Stimulated activated CD8-positive, alpha-beta memory T cell treated with anti-CD3 and anti-CD28 coated beads, Interleukin-7, amount 100 ng/mL, for 48 hours (primary cell): Measurements from ENCODE around the gene FOXP4.

Experiments used
- DNase-seq, 2 donors: peaks; one replicate each; pipeline ENCODE4 v3.0.0-alpha.2; 2020; ENCODE audit warnings: low read depth in 1 of 2; ENCODE audit errors: extremely low read depth in 1 of 2

The FOXP4 gene

GRCh38 chr6:41622206-41622988 lies 76.2 kb downstream of the FOXP4 start:
- DNase-seq, result no peak

DNA sequence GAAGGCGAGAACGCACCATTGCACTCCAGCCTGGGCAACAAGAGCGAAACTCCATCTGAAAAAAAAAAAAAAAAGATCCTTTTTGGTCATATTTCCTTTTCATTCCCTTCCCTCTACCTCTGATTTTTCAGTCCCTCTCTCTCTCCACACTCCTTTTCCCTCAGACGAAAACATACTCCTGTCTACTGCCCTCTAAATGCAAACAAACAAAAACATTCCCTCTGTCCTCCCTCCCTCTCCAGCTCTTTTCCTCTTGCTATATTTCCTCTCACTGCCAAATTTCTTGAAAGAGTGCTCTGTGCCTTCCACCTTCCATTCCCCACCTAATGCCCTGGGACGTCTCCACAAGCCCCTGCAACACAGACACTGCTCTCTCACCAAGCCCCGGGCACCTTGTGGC lies 77.1 kb downstream of the FOXP4 start:
- DNase-seq, result no peak

DNA sequence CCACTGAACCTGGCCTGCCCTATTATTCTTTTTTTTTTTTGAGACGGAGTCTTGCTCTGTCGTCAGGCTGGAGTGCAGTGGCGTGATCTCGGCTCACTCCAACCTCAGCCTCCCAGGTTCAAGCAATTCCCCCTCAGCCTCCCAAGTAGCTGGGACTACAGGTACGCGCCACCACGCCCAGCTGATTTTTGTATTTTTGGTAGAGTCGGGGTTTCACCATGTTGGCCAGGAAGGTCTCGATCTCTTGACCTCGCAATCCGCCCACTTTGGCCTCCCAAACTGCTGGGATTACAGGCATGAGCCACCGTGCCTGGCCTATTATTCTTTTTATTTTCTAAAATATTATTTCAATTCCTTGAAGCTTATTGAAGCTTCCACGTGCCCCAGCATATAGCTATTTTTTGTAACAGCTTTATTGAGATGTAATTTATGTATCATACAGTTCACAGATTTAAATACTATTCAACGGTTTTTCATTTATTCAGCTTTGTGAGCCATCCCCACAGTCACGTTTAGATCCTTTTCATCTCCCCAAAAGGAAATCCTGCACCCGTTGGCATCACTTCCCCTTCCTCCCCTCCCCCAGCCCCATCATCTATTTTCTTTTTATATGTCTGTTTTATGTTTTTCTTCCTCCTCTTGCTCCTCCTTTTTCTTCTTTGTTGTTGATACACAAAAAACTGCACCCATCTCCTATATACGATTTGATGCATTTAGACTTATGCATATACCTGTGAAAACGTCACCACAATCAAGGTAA lies 78.6 kb downstream of the FOXP4 start:
- no peak for DNase-seq

DNA sequence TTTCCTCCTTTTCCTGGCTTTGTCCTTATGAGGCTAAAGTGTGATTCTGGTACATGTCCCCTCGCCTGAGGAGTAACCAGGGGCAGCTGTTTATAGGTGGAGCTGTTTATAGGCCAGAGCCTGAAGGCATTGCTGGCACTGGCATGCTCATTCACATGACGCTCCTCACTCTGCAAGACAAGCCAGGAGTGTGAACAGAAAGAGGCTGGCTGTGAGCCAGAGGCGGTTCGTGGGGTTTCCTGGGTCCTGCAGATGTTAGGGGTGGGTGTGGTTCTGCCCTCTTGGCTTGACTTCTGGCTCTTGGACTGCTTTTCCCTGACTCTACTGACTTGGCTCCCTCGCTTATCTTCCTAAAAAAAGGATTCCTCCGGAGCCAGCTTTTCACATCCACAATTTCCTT lies 79.3 kb downstream of the FOXP4 start:
- no peak for DNase-seq

DNA sequence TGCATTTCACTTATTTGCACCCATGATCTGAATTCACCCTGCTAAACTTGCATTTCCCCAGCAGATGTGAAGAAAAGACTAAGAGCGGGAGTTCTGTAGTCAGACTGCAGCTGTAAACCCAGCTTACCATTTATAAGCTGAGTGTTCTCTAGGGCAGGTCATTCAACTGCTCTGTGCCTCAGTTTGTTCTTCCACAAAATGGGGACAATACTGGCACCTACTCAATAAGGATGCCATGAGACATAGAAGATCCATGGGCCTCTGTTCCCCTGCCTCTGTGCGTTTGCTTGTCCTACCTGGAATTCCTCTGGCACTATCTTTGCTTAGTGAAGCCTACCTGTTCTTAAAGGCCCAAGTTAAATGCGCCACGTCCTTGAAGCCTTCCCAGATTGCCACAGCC lies 79.8 kb downstream of the FOXP4 start:
- no peak for DNase-seq

- no peak for DNase-seq
Measured at GRCh38 chr6:41626917-41627316, 80.7 kb downstream of the FOXP4 start.

- no peak for DNase-seq
Measured at GRCh38 chr6:41629128-41629527, 82.9 kb downstream of the FOXP4 start.

- DNase-seq, result no peak
Measured at GRCh38 chr6:41630069-41630468, 83.9 kb downstream of the FOXP4 start.

GRCh38 chr6:41630946-41631345 lies 84.8 kb downstream of the FOXP4 start:
- no peak for DNase-seq

GRCh38 chr6:41633056-41633634 lies 87.0 kb downstream of the FOXP4 start:
- no peak for DNase-seq

DNA sequence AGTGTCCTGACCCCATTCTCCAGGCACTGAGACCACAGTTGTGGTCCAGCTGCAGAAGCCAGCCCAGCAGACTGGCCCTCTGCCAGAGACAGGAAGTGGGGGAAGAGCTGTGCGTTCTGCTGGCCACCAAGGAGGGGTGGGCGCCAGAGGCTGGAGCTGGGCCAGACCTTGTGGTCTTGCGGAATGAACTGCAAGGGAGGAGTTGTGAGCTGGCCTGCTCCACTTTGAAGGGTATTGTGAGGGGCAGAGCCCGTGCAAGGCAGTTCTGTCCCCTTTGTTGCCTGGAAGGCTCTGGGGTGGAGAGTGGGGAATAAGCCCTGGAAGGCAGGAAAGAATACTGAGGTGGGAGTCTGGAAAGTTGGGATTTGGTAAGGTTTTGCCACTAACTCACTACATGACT lies 88.5 kb downstream of the FOXP4 start:
- no peak for DNase-seq

DNA sequence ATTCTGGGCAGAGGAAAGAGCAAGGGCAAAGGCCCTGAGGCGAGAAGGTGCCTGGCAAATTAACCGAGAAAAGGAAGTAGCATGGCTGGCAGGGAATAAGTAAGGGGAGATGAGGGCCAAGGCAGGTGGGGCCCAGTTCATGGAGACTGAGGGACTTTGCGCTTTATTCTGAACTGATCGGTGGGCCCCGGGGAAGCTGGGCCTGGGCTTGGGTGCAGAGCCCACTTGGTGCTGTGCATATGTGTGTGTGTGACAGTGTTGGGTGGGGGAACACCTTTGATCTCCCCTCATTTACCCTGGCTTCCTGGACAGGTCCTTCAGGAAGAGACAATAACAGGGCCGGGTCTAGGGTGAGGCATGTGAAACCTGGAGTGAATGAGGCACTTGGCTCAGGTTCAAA lies 89.2 kb downstream of the FOXP4 start:
- DNase-seq, result no peak

DNA sequence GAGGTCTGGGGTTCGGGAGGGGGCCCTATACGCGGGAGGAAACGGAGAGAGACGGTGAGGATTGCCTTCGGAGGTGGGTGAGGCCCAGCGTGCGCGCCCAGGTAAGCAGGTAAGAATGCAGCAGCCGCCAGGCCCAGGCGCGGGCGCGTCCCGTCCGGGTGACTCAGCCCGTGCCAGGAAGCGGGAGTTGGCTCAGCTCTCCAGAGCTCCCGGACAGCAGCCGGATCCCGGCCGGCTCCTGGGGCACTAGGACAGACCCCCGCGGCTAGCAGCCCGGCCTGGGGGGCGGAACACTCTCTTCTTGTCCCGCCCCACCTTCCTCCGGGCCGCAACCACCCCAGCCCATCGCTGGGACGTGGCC lies 90.6 kb downstream of the FOXP4 start:
- no peak for DNase-seq

DNA sequence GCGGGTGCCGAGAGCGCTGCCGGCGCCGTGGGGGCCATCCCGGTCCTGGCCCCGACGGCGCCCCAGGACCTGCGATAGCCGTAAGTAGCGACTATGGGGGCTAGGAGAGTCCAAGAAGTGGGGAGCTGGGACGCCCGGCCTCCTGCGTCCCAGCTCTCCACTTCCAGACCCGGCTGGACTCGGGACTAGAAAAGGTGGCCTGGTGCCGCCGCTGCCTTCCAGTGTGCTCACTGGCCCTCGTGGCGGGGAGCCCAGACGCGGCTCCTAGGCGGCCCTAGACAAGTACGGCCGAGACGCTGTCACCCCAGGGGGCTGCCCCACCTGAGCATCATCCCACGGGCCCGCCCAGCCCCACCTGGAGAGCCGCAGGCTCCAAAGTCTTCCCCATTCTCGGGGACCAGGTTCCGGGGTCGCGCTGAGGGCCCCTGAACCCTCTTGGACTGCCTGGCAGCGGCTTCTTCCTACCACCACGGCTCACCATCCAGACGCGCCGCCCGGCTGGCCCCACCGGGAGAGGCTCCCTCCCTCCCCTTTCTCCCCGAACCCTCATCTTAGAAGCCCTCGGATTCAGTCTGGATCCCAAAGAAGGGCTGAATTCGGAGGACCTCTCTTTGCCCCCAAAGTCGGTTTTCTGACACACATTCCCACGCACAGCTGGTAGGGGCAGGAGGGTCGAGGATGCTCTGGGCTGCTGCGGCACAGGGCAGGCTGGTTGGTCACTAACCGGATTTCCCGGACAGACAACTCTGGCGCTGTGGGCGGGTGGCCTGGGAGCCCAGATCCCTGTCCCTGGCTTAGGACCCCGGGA lies 91.2 kb downstream of the FOXP4 start:
- DNase-seq, result no peak

GRCh38 chr6:41638002-41638934 lies 92.1 kb downstream of the FOXP4 start, which contains the start of gene MDFI:
Gene MDFI, plus strand, starts transcription at chr6:41638468. Its CDS starts 282 bp downstream, at chr6:41638750.
- DNase-seq, result no peak

DNA sequence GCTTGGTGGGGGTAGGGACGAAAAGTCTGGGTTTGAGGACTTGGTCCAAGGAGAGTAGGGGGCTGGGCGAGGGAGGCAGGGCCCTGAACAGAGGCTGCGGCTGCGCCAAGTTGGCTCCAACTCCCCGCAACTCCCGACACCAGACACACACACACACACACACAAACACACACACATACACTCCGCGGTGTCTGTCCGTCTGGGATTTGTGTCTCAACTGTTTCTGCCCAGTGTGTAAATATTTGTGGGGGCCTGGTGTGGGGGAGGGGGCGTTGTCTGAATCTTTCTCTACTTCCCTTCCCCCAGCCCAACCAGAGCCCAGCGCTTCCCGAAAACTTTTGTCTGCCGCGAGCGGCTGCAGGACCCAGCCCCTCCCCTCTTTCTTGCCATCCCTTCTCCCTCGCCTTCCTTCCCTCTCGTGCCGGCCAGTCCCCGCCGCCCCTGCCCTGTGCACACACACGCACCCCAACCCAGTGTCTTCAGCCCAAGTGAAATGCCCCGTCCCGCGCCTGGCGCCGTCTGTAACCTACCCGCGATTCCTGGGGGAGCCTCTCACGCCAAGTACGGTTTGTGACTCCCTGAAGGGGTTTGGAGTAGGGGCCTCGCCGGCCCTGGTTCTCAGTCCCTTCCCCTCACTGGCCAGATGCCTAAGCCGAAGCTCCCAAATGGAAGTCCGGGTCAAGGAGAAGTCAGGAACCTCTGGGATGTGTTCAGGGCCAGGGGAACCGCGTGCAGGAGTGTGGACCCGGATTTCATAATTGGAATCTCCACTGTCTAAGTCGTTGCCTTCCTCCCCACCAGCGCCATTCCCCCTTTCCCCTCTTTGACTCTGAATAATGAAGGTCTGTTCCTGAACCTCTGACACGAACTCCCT lies 93.0 kb downstream of the FOXP4 start:
- DNase-seq, result no peak

DNA sequence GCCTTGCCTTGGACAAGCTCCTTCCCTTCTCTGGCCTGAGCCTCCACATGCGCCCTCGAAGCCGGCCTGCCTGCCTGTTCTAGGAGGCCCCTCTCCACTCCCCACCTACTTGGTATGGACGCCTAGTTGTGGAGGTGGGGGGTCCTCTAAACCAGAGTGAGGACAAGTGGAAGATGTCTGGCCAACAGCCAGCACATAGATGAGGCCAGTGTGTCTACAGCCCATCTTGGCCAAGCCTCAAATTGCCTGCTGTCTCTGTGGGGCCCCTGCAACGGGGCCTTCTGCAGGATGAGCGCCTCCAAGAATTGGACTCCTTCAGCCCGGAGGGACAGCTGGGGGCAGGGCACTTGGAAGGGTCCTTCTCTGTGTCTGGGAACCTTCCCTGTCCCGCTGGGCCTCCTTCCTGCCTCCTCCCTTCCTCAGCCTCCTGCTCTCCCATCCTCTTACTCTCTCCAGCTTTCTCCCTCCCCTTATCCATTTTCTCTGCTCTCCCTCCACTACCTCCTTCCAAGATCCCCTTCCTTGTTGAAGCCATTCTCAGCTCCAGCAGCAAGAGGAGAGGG lies 93.7 kb downstream of the FOXP4 start:
- DNase-seq, result no peak

GRCh38 chr6:41640426-41640825 lies 94.2 kb downstream of the FOXP4 start:
- DNase-seq, result no peak
